NCI-H128 (cell line): ENCODE measurements around the gene TEFM.
"Not testable (repeated sequence)": the region's sequence is repeated elsewhere in the genome, so short reads cannot be mapped to it uniquely, and the experiment has no call there.

Experiments
- DNase-seq: peaks from one replicate; lab custom pipeline; 2025; ENCODE audit not compliant: unreplicated experiment; lab: John Stamatoyannopoulos, UW

TEFM gene, protein sequence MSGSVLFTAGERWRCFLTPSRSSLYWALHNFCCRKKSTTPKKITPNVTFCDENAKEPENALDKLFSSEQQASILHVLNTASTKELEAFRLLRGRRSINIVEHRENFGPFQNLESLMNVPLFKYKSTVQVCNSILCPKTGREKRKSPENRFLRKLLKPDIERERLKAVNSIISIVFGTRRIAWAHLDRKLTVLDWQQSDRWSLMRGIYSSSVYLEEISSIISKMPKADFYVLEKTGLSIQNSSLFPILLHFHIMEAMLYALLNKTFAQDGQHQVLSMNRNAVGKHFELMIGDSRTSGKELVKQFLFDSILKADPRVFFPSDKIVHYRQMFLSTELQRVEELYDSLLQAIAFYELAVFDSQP

DNA sequence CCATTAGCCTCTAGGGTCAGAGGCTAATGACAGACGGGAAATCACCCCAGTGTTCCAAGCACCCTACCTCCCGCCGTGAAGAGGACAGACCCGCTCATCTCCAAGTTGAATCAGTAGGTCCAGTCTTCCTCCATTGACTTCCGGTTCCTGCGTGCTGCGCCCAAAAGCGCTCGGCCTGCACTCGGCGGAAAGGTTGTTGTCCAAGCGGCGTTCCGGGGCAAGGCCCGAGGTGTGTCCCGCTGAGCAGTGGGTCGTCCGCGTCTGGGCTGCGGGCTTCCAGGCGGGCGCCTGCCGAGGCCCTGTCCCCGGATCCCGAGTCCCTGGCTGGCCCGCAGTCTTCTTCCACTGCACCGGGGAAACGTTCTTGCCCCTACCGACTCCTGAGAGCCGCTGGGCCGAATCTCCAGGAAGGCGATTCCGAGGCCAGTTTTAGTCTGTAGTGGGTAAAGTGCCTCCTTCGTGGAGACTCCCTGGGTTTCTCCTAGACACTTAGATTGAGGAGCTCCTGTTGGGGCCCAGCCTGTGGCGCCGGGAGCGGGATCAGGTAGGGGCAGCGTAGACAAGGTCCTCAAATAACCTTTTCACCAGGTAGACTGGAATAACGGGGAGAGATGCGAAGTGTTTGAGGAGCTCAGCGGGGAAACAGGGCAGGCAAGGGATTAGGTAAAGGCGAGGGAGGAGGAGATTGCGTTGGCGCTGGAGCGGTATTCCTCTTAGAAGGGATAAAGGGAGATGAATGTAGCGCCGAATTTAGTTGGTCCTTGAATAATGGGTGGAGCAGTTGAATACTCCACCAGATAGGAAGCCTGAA, at the start of gene TEFM:
TEFM (minus strand) TSS at position 138 of the 811 bp plus-strand sequence; CDS start at position 98, 40 bp downstream.
- peak; percentile 36 for DNase-seq

- no peak for DNase-seq
Observed at GRCh38 chr17:30954046-30954830, 48.2 kb upstream of the TEFM start.

GRCh38 chr17:30952638-30953393, 46.8 kb upstream of the TEFM start:
- DNase-seq = no peak

- DNase-seq = no peak
Observed at GRCh38 chr17:30950669-30951399, 44.8 kb upstream of the TEFM start.

DNA sequence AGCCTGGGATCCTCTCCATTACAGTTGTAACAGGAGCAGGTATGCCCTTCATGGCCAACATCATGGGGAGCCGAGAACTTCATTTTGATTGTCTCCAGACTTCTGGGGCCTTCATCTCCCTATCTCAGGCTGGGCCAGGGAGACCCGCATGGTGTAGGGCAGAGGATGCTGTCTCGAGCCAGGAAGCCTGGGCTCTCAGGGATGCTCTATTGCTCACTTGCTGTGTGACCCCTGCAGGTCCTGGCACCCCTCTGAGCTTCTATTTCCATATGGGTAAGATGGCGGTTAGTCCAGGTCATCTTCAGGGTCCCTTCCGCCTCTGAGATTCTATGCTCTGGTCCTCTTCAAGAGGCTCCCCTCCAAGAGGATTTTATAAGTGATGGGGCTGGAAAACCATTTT, 44.2 kb upstream of the TEFM start:
- DNase-seq = no peak

- no peak for DNase-seq
Observed at GRCh38 chr17:30947796-30948195, 41.8 kb upstream of the TEFM start.

DNA sequence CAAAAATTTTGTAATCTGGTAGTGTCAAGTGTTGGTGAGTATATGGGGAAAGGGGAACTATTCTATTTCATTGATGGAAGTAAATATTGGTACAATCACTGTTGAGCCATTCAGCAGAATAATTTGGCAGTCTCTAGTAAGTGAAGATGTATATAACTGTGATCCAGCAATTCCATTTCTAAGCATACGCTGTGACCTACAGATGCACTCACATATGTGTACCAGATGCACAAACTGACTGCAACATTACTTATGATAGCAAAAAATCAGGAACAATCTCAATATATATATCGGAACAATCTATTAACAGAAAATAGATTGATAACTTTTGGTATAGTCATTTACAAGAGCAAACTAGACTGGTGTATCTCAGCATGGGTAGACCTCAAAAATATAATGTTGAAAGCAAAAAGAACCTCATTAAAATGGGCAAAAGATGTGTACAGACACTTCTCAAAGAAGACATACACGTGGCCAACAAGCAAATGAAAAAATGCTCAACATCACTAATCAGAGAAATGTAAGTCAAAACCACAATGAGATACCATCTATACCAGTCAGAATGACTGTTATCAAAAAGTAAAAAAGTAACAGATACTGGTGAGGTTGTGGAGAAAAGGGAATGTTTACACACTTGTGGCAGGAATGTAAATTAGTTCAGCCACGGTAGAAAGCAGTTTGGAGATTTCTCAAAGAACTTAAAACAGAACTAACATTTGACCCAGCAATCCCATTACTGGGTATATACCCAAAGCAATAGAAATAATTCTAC, 36.5 kb upstream of the TEFM start:
- DNase-seq = no peak

- DNase-seq = no peak
Observed at GRCh38 chr17:30939051-30939689, 33.1 kb upstream of the TEFM start.

- DNase-seq = no peak
Observed at GRCh38 chr17:30933966-30934365, 27.9 kb upstream of the TEFM start.

GRCh38 chr17:30931582-30931981, 25.5 kb upstream of the TEFM start:
- DNase-seq = not testable (repeated sequence)

DNA sequence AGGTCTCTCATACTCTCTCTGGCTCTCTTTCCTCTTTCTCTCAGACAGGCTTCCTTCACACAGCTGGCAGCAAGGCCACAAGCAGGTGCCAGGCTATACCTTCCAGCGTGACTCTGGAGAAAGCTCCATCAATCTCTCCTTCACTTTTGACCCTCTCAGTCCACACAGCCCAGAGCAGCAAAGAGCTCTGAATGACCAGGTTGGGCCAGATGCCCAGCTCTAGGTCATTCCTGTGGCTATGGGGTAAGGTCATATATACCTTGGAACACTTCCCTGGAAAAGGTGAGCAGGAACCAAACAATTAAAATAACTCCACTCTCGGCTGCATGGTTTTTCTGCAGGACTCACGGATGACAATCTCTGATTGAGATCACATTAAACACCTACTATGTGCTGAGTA, 24.5 kb upstream of the TEFM start:
- DNase-seq = no peak

DNA sequence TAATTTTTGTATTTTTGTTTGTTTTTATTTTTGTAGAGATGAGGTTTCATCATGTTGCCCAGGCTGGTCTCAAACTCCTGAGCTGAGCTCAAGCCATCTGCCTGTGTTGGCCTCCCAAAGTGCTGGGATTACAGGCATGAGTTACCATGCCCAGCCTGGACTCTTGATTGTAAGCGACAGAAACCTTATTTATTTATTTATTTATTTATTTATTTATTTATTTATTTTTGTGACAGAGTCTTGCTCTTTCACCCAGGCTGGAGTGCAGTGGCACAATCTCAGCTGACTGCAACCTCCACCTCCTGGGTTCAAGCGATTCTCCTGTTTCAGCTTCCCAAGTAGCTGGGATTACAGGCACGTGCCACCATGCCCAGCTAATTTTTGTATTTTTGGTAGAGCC, 23.8 kb upstream of the TEFM start:
- DNase-seq = not testable (repeated sequence)

- no peak for DNase-seq
Observed at GRCh38 chr17:30929081-30929633, 23.1 kb upstream of the TEFM start.

- no peak for DNase-seq
Observed at GRCh38 chr17:30928584-30928983, 22.5 kb upstream of the TEFM start.

GRCh38 chr17:30927756-30928155, 21.7 kb upstream of the TEFM start:
- DNase-seq = no peak

DNA sequence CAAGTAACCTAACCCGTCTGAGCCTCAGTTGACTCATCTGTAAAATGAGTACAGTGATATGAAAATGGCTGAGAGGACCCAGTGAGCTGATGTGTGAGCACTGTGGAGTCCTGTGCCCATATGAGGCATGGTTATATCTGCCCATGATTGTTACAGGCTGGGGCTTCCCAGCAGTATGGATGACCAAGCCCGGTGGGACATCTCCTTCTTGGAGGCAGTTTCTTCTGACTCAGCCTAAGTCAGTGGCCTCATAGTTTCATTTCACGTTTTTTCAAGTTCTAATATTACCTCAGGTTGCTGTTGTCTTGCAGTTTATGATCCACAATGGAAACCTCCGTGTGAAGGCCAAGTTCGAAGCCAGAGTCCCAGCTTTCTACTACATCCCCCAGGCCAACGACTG, 20.5 kb upstream of the TEFM start:
- no peak for DNase-seq

GRCh38 chr17:30924341-30924740, 18.3 kb upstream of the TEFM start:
- DNase-seq = no peak

DNA sequence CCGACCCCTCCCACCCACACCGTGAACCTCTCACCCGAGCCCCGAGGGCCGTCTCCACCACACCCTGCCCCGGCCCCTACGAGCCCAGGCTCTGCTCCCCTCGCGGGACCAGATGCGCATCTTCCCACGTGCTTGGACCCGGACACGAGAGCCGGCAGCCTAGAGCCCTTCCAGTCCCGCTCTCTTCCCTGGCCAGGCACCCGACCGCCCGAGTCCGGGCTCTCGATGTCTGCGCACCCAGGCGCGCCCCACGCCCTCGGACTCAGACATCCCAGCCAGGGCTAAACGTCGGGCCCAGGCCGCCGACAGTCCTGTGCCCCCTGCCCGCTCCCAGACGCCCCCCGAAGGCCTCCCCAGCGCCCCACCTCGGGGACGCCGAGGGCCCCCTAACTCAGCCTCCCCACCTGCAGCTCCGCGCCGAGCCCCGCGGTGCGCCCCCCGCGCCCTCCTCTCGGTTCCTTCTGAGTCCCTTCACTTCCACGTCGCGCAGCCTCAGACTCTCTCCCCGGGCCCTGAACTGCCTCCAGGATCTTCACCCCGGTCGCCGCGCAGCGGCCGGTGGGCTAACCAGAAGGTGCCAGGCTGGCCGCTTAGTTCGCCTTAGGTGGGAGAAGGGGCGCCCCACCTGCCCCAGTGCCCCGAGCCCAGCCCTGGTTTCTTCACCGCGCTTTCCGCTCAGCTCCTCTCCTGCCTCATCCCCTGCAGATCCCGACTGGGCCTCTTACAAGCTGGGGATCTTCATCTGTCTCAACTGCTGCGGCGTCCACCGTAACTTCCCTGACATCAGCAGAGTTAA, 16.4 kb upstream of the TEFM start:
- no peak for DNase-seq
